CD4-positive, alpha-beta T cell treated with Interleukin-21 for 1 hour (primary cell): ENCODE measurements around the gene ARHGAP6.

Experiments used
- DNase-seq: peaks from one replicate; pipeline ENCODE4 v3.0.0-alpha.2; 2020

ARHGAP6 gene, protein sequence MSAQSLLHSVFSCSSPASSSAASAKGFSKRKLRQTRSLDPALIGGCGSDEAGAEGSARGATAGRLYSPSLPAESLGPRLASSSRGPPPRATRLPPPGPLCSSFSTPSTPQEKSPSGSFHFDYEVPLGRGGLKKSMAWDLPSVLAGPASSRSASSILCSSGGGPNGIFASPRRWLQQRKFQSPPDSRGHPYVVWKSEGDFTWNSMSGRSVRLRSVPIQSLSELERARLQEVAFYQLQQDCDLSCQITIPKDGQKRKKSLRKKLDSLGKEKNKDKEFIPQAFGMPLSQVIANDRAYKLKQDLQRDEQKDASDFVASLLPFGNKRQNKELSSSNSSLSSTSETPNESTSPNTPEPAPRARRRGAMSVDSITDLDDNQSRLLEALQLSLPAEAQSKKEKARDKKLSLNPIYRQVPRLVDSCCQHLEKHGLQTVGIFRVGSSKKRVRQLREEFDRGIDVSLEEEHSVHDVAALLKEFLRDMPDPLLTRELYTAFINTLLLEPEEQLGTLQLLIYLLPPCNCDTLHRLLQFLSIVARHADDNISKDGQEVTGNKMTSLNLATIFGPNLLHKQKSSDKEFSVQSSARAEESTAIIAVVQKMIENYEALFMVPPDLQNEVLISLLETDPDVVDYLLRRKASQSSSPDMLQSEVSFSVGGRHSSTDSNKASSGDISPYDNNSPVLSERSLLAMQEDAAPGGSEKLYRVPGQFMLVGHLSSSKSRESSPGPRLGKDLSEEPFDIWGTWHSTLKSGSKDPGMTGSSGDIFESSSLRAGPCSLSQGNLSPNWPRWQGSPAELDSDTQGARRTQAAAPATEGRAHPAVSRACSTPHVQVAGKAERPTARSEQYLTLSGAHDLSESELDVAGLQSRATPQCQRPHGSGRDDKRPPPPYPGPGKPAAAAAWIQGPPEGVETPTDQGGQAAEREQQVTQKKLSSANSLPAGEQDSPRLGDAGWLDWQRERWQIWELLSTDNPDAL (N-terminal part only)

DNA sequence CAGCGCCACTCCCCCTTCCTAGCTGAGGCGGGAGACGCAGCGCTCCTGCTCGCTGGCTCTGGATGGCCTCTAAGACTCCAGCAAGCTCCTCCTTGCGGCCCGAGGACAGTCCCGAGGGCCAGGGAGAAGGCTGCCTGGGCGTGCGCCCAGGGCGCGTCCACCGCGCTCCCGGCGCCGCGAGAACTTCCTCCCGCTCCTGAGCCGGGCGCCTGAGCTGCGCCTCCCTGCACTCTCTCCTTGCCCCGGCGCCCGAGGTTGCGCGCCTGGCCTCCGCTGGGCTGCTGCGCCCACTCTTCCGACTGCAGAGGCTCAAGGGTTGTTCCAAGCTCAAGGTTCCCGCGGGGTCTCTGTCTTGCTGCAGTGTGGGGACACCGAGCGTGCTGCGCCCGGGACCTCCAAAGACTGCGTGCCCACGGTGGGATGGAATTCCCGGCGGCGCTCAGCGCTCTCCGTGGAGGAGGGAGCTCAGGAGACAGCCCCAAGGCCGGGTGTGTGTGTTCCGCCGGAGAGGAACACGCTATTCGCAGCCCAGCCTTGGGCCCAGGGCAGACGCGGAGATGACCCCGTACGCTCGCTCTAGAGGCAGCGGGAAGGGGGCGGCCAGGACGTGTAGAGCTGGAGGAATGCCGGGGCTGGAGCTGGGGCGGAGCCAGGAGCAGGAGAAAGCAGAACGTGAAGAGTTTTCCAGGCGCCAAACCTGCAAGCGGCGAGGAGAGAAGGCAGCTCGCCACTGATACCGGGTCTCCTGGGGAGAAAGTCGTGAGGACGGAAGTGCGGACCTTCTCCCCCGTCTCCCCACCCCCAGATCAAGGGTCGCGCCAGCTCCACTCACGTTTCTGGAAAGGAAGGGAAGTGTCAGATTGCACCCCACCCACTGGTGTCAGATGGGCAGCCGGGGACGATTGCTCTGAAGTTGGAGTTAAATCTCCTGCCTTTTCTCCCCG is at the start of gene ARHGAP6:
ARHGAP6 (minus strand) TSS at position 753 of the 944 bp plus-strand sequence. CDS start 1,092 bp downstream, outside the sequence.
- DNase-seq, result no peak

GRCh38 chrX:11704725-11705495 is 39.2 kb upstream of the ARHGAP6 start:
- no peak for DNase-seq

- DNase-seq, result no peak
Measured at GRCh38 chrX:11703855-11704254, 38.1 kb upstream of the ARHGAP6 start.

- DNase-seq, result no peak
Measured at GRCh38 chrX:11702965-11703631, 37.4 kb upstream of the ARHGAP6 start.

DNA sequence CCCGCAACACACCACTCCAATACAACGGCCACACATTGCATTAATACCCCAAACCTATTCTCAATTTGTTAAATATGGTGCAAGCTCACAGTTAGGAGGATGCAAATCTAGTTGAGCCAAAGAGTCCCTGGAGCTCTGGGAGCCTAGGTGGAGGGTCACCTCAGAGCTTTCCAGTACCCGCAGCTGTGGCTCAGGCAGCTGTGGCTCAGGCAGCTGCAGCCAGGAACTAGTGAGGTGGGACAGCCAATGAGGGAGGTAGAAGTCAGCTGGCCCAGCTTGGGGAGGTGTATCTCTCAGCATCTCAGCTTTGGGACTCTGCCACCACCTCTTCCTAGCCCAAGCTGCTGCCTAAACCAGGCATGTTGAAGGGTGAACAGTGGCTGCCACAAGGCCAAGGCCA is 36.7 kb upstream of the ARHGAP6 start:
- DNase-seq, result no peak

GRCh38 chrX:11698702-11699101 is 33.0 kb upstream of the ARHGAP6 start:
- no peak for DNase-seq

- no peak for DNase-seq
Measured at GRCh38 chrX:11688201-11688600, 22.5 kb upstream of the ARHGAP6 start.

DNA sequence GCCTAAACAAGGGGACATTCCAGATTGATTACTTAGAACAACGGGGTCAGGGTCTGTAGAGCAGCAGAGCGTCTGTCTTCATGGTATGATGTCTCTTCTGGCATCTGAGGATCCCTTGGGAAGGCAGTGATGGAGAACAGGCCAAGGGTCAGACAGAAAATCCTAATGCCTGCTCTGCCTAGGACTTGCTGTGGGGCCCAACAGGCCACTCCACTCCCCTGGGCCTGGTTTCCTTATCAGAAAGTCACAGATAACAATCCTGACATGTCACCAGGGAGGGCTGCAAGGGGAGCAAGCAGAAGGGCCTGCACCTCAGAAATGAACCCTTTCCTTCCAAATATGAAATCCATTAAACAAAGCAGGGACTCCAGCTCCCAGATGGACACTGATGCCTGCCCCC is 21.4 kb upstream of the ARHGAP6 start:
- no peak for DNase-seq

- no peak for DNase-seq
Measured at GRCh38 chrX:11683057-11683456, 17.3 kb upstream of the ARHGAP6 start.

GRCh38 chrX:11678158-11678557 is 12.4 kb upstream of the ARHGAP6 start:
- DNase-seq, result no peak

DNA sequence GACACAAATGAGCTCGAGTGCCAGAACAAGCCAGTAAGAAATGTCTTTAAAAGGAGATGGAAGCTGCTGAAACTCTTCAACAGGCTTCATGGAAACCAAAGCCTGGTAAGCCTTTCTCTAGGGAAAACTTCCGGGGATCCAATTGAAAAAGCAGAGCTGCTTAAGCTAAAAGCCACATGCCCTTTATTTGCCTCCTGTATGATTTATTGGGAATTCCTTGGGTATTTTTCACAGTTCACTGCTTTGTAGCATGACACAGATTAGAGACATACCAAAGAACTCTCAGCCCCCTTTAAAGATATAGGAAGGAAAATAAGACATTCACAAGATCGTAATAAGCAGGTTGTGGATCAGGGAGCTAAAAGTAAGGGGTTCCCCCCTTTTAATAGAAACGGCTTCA is 6.5 kb upstream of the ARHGAP6 start:
- DNase-seq, result no peak

DNA sequence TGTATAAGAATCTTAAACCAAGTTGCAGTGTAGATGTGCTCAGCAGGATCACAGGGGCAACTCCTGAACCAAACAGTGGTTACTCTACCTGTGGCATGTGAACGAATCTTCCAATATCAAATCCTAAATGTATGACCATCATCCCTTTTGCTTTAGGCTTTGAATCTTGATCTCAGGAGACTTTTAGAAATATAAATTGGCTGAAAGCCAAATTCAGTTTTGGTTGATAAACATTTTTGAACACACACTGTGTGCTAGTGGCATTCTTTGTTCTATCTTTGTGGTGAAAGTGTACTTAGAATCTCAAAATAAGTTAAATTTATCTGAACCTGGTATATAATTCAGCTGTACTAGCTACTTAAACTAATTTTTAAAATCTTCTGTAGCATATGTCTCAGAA is 4.6 kb upstream of the ARHGAP6 start:
- DNase-seq, result no peak

DNA sequence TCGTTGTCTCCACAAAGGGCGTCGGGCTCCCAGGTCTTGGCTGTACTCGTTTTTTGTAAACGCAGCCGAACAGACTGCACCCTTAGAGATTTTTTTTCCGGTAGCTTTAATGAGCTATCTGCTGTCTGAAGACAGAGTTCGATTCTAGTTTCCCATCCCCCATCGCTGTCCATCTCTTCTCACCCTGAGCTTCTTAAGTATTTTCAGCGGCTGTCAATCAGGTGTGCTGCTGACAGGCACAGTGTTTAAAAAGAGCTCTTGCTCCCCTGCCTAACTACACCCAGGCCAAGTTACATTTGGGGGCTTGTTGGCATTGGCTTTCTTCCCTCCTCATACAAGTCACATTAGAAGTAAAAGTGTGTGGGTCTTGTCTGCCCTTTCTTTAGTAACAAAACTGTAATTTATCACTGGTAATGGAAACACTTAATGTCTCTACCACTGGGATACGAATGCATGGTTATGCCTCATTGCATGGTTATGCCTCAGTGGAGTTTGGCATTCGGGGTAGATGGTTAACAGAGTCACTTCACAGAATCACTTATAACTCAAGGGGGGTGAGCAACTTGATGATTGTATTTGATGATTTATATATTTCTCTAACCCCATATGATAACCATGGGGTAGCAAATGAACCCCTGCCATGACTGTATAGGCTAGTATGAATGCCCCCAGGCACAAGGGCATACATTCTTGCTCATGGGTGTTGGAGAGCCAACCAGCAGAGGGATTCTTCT is 1.4 kb upstream of the ARHGAP6 start:
- no peak for DNase-seq

DNA sequence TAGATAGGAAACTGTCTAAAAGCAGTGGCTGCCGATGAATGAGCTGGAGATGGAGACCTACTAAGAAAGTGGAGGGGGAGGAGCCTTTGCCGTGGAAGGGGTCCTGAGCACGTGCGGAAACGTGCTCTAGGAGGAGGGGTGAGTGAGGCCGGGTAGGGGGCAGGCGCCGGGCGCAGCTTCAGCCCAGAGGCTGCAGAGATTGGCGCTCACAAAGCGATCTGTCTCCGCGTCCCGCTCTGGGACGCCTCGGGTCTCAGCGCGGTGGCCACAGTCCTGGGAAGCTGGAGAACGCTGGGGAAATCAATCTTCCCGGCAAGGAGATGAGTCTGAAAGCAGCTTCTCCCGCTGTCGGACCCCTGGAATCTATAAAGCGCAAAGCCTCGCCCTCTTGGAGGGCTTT is 444 bp upstream of the ARHGAP6 start:
- no peak for DNase-seq

DNA sequence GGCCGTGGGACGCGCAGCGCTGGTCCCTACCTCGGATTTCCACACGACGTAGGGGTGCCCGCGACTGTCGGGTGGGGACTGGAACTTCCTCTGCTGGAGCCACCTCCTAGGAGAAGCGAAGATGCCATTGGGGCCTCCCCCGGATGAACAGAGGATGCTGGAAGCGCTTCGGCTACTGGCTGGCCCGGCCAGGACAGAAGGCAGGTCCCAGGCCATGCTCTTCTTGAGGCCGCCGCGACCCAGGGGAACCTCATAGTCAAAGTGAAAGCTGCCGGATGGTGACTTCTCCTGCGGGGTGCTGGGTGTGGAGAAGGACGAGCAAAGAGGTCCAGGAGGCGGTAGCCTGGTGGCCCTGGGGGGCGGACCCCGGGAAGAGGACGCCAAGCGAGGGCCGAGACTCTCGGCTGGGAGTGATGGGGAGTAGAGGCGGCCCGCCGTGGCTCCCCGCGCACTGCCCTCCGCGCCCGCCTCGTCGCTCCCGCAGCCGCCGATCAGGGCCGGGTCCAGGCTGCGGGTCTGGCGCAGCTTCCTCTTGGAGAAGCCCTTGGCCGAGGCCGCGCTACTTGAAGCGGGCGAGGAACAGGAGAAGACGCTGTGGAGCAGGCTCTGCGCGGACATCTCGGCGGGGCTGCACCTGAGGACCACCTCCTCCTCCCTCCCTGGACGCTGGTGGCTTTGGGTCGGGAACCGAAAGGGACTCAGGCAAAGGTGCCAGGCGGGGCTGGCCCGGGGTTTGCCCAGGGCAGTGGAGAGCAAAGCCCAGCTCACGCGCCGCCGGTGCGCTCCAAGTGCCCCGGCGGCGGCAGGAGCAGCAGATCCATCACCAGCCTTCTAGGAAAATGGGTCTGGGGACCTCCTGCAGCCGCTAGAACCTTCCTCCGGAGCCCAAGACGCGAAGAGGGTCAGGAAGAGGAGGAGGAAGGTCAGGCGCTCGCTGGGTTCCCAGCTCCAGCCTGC is 1.2 kb downstream of the ARHGAP6 start:
- no peak for DNase-seq

DNA sequence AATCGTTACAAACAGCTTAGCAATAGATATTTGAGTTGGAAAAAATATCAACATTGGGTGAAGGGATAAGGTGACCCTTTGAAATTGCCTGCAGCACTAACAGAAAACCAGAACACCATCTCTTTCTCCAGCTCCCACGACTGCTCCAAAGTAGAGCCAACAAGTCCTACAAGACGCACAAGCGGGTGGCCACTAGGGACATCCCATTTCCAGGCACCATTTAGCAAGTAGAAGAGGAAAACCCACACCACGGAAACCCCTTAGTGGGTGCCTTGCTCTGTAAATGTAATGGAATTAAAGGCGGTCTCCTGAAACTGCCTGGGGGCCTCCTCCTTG is 1.9 kb downstream of the ARHGAP6 start:
- DNase-seq, result no peak

GRCh38 chrX:11655282-11656015 is 10.3 kb downstream of the ARHGAP6 start:
- no peak for DNase-seq

GRCh38 chrX:11648705-11649519 is 16.8 kb downstream of the ARHGAP6 start:
- no peak for DNase-seq
